Psoas muscle (tissue), 8 donors: ENCODE measurements around the gene BCL2L12. TPM values are rescaled to one million over a fixed set of nuclear protein-coding genes. Genes with fewer than 3 reads are reported as not detected.

ENCODE experiments used
- ATAC-seq, 4 donors: fragments of 200-7000 bp; cut with Tn5 transposase; one replicate each; pipeline ENCODE4 v1.9.1; 2020; ENCODE audit warnings: moderate library complexity in 3 of 4, mild to moderate bottlenecking in 2 of 4
- DNase-seq, 2 donors: peaks; one replicate each; pipeline ENCODE4 v3.0.0-alpha.2; 2020
- H3K27ac ChIP-seq: fragments of 200-600 bp; one replicate; pipeline ENCODE4 v1.8.0; 2022
- H3K27me3 ChIP-seq, 3 donors: fragments of 200-600 bp in 1 of 3; one replicate each; pipeline versions ENCODE4 v1.6.1 to v1.8.0; 2013 to 2022; ENCODE audit warnings: low read length in 2 of 3, mild to moderate bottlenecking in 2 of 3, moderate library complexity in 1 of 3; ENCODE audit not compliant: insufficient read depth in 3 of 3
- H3K36me3 ChIP-seq, 2 donors: fragments of 200-600 bp in 1 of 2; one replicate each; pipeline versions ENCODE4 v1.6.1 to v1.8.0; 2013 to 2022; ENCODE audit warnings: low read depth in 1 of 2, mild to moderate bottlenecking in 1 of 2, moderate library complexity in 1 of 2; ENCODE audit not compliant: insufficient read depth in 1 of 2
- H3K4me1 ChIP-seq: fragments of 200-600 bp; one replicate; pipeline ENCODE4 v1.8.0; 2022
- H3K4me3 ChIP-seq: fragments of 200-600 bp; one replicate; pipeline ENCODE4 v1.8.0; 2022; ENCODE audit warnings: mild to moderate bottlenecking
- H3K9me3 ChIP-seq: fragments of 200-600 bp; one replicate; pipeline ENCODE4 v1.8.0; 2022
- CTCF ChIP-seq: fragments of 200-600 bp; IDR thresholded peaks from one replicate; pipeline ENCODE4 v1.8.0; 2022; ENCODE audit warnings: antibody characterized with exemption
- WGBS, 3 donors: extraction: QIAGEN DNeasy Blood & Tissue Kit; methylation state at CpG; one replicate each; pipeline versions ENCODE4 v1.1.6 to v1.1.7; 2013; 5-methylcytosine and 5-hydroxymethylcytosine counted together
- intact Hi-C, 2 donors: fragments of 100-400 bp; cut with DNase I; formaldehyde crosslinking; loops; one replicate each; pipeline versions ENCODE4 v1.11.0 to v1.14.2; 2022
- polyA plus RNA-seq, 3 donors: library from polyadenylated mRNA; stranded (reverse); fragments of 200-250 nt; gene quantifications; one replicate each; pipeline ENCODE4 v1.2.3, GENCODE V29; 2013
- total RNA-seq, 4 donors: library from RNA; stranded (reverse); fragmentation: NEBNext Ultra II Directional in 2 of 4; extraction: Animal tissue kit (Norgen Biotek cat#: 25700) in 2 of 4; gene quantifications; one replicate each; pipeline versions ENCODE4 v1.2.1 to v1.2.4, GENCODE V29; 2021 to 2023
- donor health status: healthy with polysubstance abuse.
- donor health status: DM: no; HTN: no; CAD: no; lungs with moderate emphysema.
- donor health status: Bipolar disorder and iron deficiency.
- donor health status: healthy.
- donor health status: DM: yes; HTN: yes; CAD: no.
- donor health status: DM: no; HTN: no; CAD: no.
- donor health status: DM: no; HTN: no; CAD: no.
- donor health status: DM: yes; HTN: yes; CAD: no.

Gene BCL2L12
- total and polyA plus RNA-seq, 7 donors, result 13.0 to 42.7 (median 21.5) TPM

- no peak overlapping the region for H3K27ac ChIP-seq
- H3K4me3 ChIP-seq, result no peak overlapping the region
- H3K9me3 ChIP-seq, result no peaks in the 10 kb centered on the region
- intact Hi-C loops, result loop anchor here in 1 of 2 donors (5.0 to 10.0 kb wide), 2 partner anchors 78 to 120 kb away; partner anchors contain the start of gene TSKS
- ATAC-seq, result no peak
- H3K27me3 ChIP-seq, result peaks cover 0 to under 1% (median 0%) of the 10 kb centered on the region in 3 donors
- H3K4me1 ChIP-seq, result peaks cover 18% of the 10 kb centered on the region
- WGBS, 3 donors, result 83 to 84% (median 84%) methylated on average over 32 to 35 of the region's 35 CpGs
- peak; percentile 25 for TF ChIP-seq CTCF
- peak in 1 of 2 donors; percentile 41 for DNase-seq
- H3K36me3 ChIP-seq, result peaks cover 5 to 77% of the 10 kb centered on the region in 2 donors
Observed at GRCh38 chr19:49684251-49684982, 18.7 kb downstream of the BCL2L12 start.

GRCh38 chr19:49684983-49685553, 19.3 kb downstream of the BCL2L12 start:
- intact Hi-C loops, result loop anchor here in 1 of 2 donors (5.0 to 10.0 kb wide), 2 partner anchors 77 to 120 kb away; partner anchors contain the start of gene TSKS

GRCh38 chr19:49685845-49686332, 20.2 kb downstream of the BCL2L12 start:
- intact Hi-C loops, result loop anchor here in 1 of 2 donors (10.0 kb wide), 1 partner anchor 119 kb away; no protein-coding TSS in a partner anchor
- no peak overlapping the region for H3K27ac ChIP-seq
- peaks cover 5 to 71% of the 10 kb centered on the region in 2 donors for H3K36me3 ChIP-seq
- H3K27me3 ChIP-seq, result peaks cover 0 to 13% (median 0%) of the 10 kb centered on the region in 3 donors
- ATAC-seq, result no peak
- DNase-seq, result no peak
- WGBS, 3 donors, result 55 to 63% (median 57%) methylated on average over 23 of the region's 23 CpGs
- peaks cover 24% of the 10 kb centered on the region for H3K4me1 ChIP-seq
- no peak for TF ChIP-seq CTCF
- H3K4me3 ChIP-seq, result no peak overlapping the region
- H3K9me3 ChIP-seq, result no peaks in the 10 kb centered on the region

More at GRCh38 chr19:49684983-49685553, 19.3 kb downstream of the BCL2L12 start:
- no peak overlapping the region for H3K27ac ChIP-seq
- no peaks in the 10 kb centered on the region for H3K9me3 ChIP-seq
- H3K4me3 ChIP-seq, result no peak overlapping the region
- TF ChIP-seq CTCF, result no peak
- WGBS, 3 donors, result 68 to 76% (median 75%) methylated on average over 13 of the region's 13 CpGs
- no peak for ATAC-seq
- peaks cover 0 to 5% (median 0%) of the 10 kb centered on the region in 3 donors for H3K27me3 ChIP-seq
- no peak for DNase-seq
- H3K36me3 ChIP-seq, result peaks cover 5 to 77% of the 10 kb centered on the region in 2 donors
- peaks cover 24% of the 10 kb centered on the region for H3K4me1 ChIP-seq

- intact Hi-C loops, result loop anchor here in 1 of 2 donors (10.0 kb wide), 1 partner anchor 118 kb away; no protein-coding TSS in a partner anchor
- WGBS, 3 donors, result 70 to 78% (median 73%) methylated on average over 19 to 27 of the region's 27 CpGs
- Histone ChIP-seq H3K27ac (no peak overlapping the region), H3K36me3 (peaks cover 5 to 64% of the 10 kb centered on the region in 2 donors), H3K27me3 (peaks cover 0 to 13% (median 0%) of the 10 kb centered on the region in 3 donors), H3K4me3 (no peak overlapping the region), H3K9me3 (no peaks in the 10 kb centered on the region), H3K4me1 (peaks cover 17% of the 10 kb centered on the region)
- DNase-seq (no peak), ATAC-seq (no peak)
- TF ChIP-seq CTCF, result no peak
Observed at GRCh38 chr19:49686503-49687088, 20.9 kb downstream of the BCL2L12 start.
